Measurements from ENCODE around the gene CRYBB3. TPM values are rescaled to one million over a fixed set of nuclear protein-coding genes. Genes with fewer than 3 reads are reported as not detected.

Gene CRYBB3
- total and polyA plus RNA-seq, 9 of the 15 experiments (the other 6 are each of a cell fraction or from before 2014, with no cell fraction given) = not detected

DNA sequence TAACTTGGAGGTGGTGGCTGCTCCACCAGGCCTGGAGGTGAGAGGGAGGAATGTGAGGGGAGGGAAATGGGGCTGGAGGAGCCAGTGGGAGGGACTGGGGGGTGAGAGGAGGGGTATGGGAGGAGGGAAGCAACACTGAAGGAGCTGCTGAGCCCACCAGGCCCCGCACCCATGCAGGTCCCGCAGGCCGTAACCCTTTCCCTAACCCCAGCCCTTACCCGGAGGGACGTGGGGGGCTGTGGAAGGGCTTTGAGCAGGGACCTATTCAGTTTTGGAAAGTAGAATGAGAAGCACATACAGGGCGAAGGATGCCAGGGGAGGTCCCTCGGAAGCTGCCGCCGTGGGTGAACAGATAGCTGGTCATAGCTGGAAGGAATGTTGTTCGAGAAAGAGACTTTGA is 33.9 kb upstream of the CRYBB3 start (continued):
- no peak for TF ChIP-seq GATA2 (CRISPR knock-in tag; IDR thresholded peaks at IDR 0.05)

DNA sequence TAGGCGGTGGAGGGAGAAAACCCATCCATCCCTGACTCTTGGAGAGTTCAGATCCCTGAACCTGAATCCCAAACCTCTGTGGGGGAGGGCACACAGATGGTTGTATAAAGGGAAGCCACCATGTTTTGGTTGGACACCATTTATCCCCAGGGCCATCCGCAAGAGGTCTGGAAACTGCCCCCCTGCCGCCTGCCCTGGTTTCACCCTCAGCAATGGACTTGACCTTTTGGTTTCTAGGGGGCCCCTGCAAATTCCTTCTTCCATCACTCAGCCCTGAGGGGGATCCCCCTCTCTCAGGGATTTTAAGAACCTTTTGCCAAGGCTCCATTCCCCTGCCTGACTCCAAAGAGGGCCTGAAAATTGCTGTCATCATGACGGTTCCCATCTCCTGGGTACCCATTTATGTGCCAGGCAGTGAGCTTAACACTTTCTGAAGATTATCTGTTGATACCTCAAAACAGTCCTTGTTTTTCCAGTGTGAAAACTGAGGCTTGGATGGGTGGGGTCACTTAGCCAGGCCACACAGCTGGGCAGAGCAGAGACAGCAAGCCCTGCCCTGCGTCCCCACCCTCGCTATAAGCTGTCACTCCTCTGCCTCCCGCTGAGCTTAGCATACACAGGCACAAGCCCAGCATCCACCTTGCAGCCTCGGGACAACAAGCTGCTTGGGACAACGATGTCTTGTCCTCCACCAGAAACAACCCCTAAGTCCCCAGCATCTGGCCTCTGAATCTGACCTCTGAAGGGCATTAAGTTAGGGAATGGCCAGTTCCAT is 33.2 kb upstream of the CRYBB3 start:
- CTCF ChIA-PET (ENCODE audit: low intra/inter-chr PET ratio) = no interaction called here
- TF ChIP-seq ZFPM2 (CRISPR knock-in tag; IDR thresholded peaks at IDR 0.05) (no peak), ATF7 (IDR thresholded peaks at IDR 0.05) (no peak), MECOM (CRISPR knock-in tag; IDR thresholded peaks at IDR 0.05) (no peak), ESRRA (IDR thresholded peaks at IDR 0.05; ENCODE audit: borderline replicate concordance, low read depth) (no peak), BDP1 (IDR thresholded peaks at IDR 0.05; ENCODE audit: insufficient read depth, insufficient read length) (no peak), KLF16 (IDR thresholded peaks at IDR 0.05) (no peak), CBFA2T2 (conservative IDR thresholded peaks at IDR 0.05) (no peak), ADNP (tag; IDR thresholded peaks at IDR 0.05) (no peak), ZNF175 (CRISPR knock-in tag; IDR thresholded peaks at IDR 0.05; ENCODE audit: low read depth) (no peak), GTF2E2 (tag; IDR thresholded peaks at IDR 0.05) (no peak), ZNF140 (CRISPR knock-in tag; IDR thresholded peaks at IDR 0.05) (no peak)
- TF ChIP-seq, protein P1, sequence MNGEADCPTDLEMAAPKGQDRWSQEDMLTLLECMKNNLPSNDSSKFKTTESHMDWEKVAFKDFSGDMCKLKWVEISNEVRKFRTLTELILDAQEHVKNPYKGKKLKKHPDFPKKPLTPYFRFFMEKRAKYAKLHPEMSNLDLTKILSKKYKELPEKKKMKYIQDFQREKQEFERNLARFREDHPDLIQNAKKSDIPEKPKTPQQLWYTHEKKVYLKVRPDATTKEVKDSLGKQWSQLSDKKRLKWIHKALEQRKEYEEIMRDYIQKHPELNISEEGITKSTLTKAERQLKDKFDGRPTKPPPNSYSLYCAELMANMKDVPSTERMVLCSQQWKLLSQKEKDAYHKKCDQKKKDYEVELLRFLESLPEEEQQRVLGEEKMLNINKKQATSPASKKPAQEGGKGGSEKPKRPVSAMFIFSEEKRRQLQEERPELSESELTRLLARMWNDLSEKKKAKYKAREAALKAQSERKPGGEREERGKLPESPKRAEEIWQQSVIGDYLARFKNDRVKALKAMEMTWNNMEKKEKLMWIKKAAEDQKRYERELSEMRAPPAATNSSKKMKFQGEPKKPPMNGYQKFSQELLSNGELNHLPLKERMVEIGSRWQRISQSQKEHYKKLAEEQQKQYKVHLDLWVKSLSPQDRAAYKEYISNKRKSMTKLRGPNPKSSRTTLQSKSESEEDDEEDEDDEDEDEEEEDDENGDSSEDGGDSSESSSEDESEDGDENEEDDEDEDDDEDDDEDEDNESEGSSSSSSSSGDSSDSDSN (IDR thresholded peaks at IDR 0.05; ENCODE audit: borderline replicate concordance in 1 of 2, low read depth in 2 of 2, low read length in 2 of 2) = no peak
- TF ChIP-seq, protein P2, sequence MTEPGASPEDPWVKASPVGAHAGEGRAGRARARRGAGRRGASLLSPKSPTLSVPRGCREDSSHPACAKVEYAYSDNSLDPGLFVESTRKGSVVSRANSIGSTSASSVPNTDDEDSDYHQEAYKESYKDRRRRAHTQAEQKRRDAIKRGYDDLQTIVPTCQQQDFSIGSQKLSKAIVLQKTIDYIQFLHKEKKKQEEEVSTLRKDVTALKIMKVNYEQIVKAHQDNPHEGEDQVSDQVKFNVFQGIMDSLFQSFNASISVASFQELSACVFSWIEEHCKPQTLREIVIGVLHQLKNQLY (CRISPR knock-in tag; conservative IDR thresholded peaks at IDR 0.05) = no peak
- TF ChIP-seq, protein P3, sequence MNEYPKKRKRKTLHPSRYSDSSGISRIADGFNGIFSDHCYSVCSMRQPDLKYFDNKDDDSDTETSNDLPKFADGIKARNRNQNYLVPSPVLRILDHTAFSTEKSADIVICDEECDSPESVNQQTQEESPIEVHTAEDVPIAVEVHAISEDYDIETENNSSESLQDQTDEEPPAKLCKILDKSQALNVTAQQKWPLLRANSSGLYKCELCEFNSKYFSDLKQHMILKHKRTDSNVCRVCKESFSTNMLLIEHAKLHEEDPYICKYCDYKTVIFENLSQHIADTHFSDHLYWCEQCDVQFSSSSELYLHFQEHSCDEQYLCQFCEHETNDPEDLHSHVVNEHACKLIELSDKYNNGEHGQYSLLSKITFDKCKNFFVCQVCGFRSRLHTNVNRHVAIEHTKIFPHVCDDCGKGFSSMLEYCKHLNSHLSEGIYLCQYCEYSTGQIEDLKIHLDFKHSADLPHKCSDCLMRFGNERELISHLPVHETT (CRISPR knock-in tag; conservative IDR thresholded peaks at IDR 0.05 in 1 of 2, IDR thresholded peaks at IDR 0.05 in 1 of 2) = no peak
- TF ChIP-seq, protein P4, sequence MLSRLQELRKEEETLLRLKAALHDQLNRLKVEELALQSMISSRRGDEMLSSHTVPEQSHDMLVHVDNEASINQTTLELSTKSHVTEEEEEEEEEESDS (CRISPR knock-in tag; IDR thresholded peaks at IDR 0.05) = no peak

More for the DNA sequence above, 33.2 kb upstream of the CRYBB3 start:
- intact Hi-C loops (cut with micrococcal nuclease) (loop anchor here (5.0 kb wide), 1 partner anchor 84 kb away; no protein-coding TSS in a partner anchor), in situ Hi-C loops (cut with MboI) (no loop called here)
- H3K36me3 ChIP-seq (ENCODE audit: control insufficient read depth, insufficient read depth, low read length) = no peaks in the 10 kb centered on the region
- BruUV-seq (replicated peaks) = no TSS peak
- POLR2A ChIA-PET = no interaction called here
- H3K9ac ChIP-seq (ENCODE audit: insufficient read depth in 1 of 2, low read depth in 2 of 2, low read length in 2 of 2) = no peak overlapping the region
- no peak overlapping the region for H3K4me2 ChIP-seq (ENCODE audit: insufficient read depth, low read length)
- no peak for FAIRE-seq
- no peaks in the 10 kb centered on the region for H3K79me2 ChIP-seq (ENCODE audit: control insufficient read depth, insufficient read depth, low read length)
- no peak overlapping the region for H3K4me3 ChIP-seq
- H3K9me1 ChIP-seq (ENCODE audit: control insufficient read depth, insufficient read depth, low read length) = no peaks in the 10 kb centered on the region
- no peaks in the 10 kb centered on the region for H3K9me3 ChIP-seq (replicated peaks; ENCODE audit: control insufficient read depth, insufficient read depth, low read depth, low read length)
- no peak overlapping the region for H3K27ac ChIP-seq (ENCODE audit: extremely low read depth, low read depth, low read length)
- ATAC-seq = no peak
- 3% methylated on average over 8 of the region's 9 CpGs for WGBS (ENCODE audit: insufficient coverage, low coverage, missing lambda C conversion rate)
- peaks cover 0 to 12% of the 10 kb centered on the region in 2 experiments; a peak in 4 of 5 replicates for H3K27me3 ChIP-seq (ENCODE audit: control insufficient read depth in 2 of 2, insufficient read depth in 2 of 2, low read length in 2 of 2)
- DNase-seq (ENCODE audit: extremely low read depth in 1 of 4, low spot score in 3 of 4) = no peak
- no peaks in the 10 kb centered on the region; the same call in 1 of the 2 replicates for H4K20me1 ChIP-seq (replicated peaks; ENCODE audit: control insufficient read depth, insufficient read depth, low read length)
- no peak overlapping the region for H2AFZ ChIP-seq (ENCODE audit: low read depth, low read length)
- no peaks in the 10 kb centered on the region for H3K4me1 ChIP-seq (replicated peaks in 1 of 2; ENCODE audit: control insufficient read depth in 2 of 2, insufficient read depth in 2 of 2, low read length in 2 of 2)

Measured in K562 (cell line).